Measurements from ENCODE around the gene THRB.

DNA sequence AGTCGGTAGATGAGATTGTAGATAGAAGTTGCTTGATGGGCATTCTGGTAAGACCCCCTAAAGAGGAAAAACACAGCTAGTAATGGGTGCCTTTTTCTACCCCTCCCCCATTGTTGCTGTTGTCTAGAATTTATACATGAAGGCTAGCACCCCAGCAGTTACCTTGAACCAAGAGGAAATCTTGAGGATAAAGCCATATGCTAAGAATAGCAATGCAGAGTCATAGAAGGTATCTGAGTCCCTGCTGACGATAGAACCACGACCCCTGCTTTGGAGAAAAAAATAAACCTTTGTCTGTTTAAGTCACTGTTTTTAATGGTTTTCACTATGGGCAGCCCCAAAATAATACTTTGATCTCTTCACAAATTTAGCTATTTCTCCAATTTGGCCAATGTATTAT is 162.6 kb downstream of the THRB start:
- TF ChIP-seq, protein P1, sequence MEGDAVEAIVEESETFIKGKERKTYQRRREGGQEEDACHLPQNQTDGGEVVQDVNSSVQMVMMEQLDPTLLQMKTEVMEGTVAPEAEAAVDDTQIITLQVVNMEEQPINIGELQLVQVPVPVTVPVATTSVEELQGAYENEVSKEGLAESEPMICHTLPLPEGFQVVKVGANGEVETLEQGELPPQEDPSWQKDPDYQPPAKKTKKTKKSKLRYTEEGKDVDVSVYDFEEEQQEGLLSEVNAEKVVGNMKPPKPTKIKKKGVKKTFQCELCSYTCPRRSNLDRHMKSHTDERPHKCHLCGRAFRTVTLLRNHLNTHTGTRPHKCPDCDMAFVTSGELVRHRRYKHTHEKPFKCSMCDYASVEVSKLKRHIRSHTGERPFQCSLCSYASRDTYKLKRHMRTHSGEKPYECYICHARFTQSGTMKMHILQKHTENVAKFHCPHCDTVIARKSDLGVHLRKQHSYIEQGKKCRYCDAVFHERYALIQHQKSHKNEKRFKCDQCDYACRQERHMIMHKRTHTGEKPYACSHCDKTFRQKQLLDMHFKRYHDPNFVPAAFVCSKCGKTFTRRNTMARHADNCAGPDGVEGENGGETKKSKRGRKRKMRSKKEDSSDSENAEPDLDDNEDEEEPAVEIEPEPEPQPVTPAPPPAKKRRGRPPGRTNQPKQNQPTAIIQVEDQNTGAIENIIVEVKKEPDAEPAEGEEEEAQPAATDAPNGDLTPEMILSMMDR (IDR thresholded peaks at IDR 0.05), result no peak
- TF ChIP-seq POLR2A (IDR thresholded peaks at IDR 0.05), result no peak

Measured in esophagus squamous epithelium (tissue), 4 donors.